HUES64 (cell line): ENCODE results near the gene COL13A1.

Experiments used
- H3K27ac ChIP-seq: 2 replicates; pipeline ENCODE4 v1.7.0; 2013; ENCODE audit warnings: low read depth, low read length, inconsistent platforms
- H3K27me3 ChIP-seq: 2 replicates; pipeline ENCODE4 v1.6.1; 2013; ENCODE audit warnings: mild to moderate bottlenecking, low read length; ENCODE audit not compliant: insufficient read depth
- H3K36me3 ChIP-seq: 2 replicates; pipeline ENCODE4 v1.6.1; 2013; ENCODE audit warnings: mild to moderate bottlenecking, low read length; ENCODE audit not compliant: insufficient read depth
- H3K4me1 ChIP-seq: 2 replicates; pipeline ENCODE4 v1.6.1; 2013; ENCODE audit warnings: mild to moderate bottlenecking, low read length, moderate library complexity; ENCODE audit not compliant: insufficient read depth
- H3K4me3 ChIP-seq: 2 replicates; pipeline ENCODE4 v1.5.1; 2013; ENCODE audit warnings: mild to moderate bottlenecking, low read length, moderate library complexity
- H3K9ac ChIP-seq: 2 replicates; pipeline ENCODE4 v1.6.1; 2013; ENCODE audit warnings: mild to moderate bottlenecking, low read depth, low read length
- H3K9me3 ChIP-seq: 2 replicates; pipeline ENCODE4 v1.6.1; 2013; ENCODE audit warnings: low read depth, low read length; ENCODE audit not compliant: insufficient read depth
- WGBS: fragments of 150-250, 120-280 bp; methylation state at CpG from one replicate; pipeline ENCODE4 v1.1.7; 2013; ENCODE audit warnings: missing lambda C conversion rate; 5-methylcytosine and 5-hydroxymethylcytosine counted together

COL13A1 gene

DNA sequence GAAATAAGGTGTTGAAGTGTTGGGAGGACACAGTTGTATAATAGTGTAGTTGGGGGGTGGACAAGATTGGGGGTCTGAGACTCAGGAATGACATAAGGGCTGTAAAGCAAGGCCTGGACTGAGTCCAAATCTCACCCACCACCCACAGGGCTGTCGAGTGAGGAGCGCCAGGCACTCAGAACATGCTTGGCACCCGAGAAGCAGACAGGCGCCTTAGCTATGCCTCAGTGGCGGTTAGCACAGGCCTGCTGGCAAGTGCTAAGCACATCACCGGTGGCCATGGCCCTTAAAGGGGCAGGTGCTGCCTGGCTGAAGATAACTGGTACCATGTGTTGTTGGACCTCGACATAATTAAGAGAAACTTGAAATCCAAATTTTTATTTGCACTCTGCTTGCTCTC is 90.7 kb downstream of the COL13A1 start:
- H3K27me3 ChIP-seq: no peaks in the 10 kb centered on the region
- no peaks in the 10 kb centered on the region for H3K9me3 ChIP-seq
- H3K4me1 ChIP-seq: peaks cover 10% of the 10 kb centered on the region; the same call in 1 of the 2 replicates
- 96% methylated on average over 7 of the region's 7 CpGs for WGBS
- no peak overlapping the region for H3K27ac ChIP-seq
- no peak overlapping the region for H3K4me3 ChIP-seq
- no peaks in the 10 kb centered on the region for H3K36me3 ChIP-seq
- no peak overlapping the region for H3K9ac ChIP-seq

DNA sequence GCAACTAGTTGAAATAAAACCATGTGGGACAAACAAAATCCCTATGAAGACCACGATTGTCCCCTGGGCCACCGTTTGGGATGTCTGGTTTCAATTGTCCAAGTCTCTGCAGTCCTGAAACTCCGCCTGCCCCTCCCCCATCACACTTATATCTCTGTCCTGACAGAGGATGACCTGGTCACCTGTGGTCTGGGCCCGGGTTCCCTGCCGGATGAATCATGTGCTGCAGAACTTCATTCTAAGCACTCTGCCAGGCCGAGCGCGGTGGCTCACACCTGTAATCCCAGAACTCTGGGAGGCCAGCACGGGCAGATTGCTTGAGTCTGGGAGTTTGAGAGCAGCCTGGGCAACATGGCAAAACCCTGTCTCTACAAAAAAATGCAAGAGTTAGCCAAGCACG is 91.1 kb downstream of the COL13A1 start:
- no peaks in the 10 kb centered on the region for H3K36me3 ChIP-seq
- H3K27ac ChIP-seq: no peak overlapping the region
- H3K4me3 ChIP-seq: no peak overlapping the region
- no peaks in the 10 kb centered on the region for H3K27me3 ChIP-seq
- WGBS: 90% methylated on average over 10 of the region's 10 CpGs
- H3K9me3 ChIP-seq: no peaks in the 10 kb centered on the region
- peaks cover 10% of the 10 kb centered on the region; the same call in 1 of the 2 replicates for H3K4me1 ChIP-seq
- H3K9ac ChIP-seq: no peak overlapping the region

DNA sequence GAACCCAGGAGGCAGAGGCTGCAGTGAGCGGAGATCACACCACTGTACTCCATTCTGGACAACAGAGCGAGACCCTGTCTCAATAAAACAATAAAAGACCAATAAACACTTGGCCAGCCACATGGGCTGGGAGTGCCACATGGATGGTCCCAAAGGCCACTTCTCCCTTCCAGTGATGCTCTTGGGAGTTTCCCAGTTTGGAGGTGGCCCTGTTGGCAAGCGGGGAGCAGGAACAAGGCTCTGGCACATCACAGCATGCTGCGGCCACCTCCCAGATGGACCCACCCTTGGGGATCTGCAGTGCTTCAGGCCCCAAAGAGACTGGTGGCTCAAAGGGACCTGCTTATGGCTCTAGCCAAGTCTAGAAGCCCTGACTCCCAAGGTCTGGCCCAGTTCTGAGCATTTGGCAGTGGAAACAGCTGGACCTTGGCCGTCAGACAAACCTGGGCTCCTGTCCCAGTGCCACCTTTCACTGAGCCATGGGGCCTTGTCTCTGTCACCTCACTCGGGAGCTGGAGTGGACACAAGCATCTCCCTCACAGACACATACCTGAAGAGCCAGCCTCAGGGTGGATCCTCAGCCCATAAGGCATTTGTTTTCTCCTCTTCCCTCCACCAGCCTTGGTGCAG is 91.7 kb downstream of the COL13A1 start:
- Histone ChIP-seq H3K27me3 (no peaks in the 10 kb centered on the region), H3K36me3 (no peaks in the 10 kb centered on the region), H3K27ac (no peak overlapping the region), H3K4me1 (peaks cover 10% of the 10 kb centered on the region; the same call in 1 of the 2 replicates), H3K4me3 (no peak overlapping the region), H3K9ac (no peak overlapping the region), H3K9me3 (no peaks in the 10 kb centered on the region)
- 88% methylated on average over 6 of the region's 6 CpGs for WGBS

DNA sequence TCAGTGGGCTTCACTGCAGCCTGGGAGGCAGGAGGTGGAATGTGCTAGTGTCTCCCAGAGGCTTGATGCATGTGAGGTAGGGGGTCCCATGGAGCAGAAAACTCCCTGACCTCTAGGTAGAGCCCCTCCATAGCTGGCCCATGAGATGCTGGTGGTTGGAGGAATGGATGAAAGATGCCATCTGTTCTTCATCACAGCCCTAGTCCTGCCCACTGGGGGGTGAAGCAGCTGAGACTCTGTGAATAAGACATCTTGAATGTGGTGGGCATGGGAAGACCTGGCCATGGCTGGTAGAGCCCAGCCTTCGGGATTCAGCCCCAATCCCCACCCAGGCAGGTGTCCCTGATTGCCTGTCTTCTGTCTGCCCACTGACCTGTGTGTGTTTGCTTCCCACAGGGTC is 92.5 kb downstream of the COL13A1 start:
- Histone ChIP-seq H3K4me3 (no peak overlapping the region), H3K27me3 (no peaks in the 10 kb centered on the region), H3K9ac (no peak overlapping the region), H3K9me3 (no peaks in the 10 kb centered on the region), H3K27ac (no peak overlapping the region), H3K4me1 (peaks cover 10% of the 10 kb centered on the region; the same call in 1 of the 2 replicates), H3K36me3 (no peaks in the 10 kb centered on the region)
- WGBS: 93% methylated on average over 1 of the region's 1 CpG

DNA sequence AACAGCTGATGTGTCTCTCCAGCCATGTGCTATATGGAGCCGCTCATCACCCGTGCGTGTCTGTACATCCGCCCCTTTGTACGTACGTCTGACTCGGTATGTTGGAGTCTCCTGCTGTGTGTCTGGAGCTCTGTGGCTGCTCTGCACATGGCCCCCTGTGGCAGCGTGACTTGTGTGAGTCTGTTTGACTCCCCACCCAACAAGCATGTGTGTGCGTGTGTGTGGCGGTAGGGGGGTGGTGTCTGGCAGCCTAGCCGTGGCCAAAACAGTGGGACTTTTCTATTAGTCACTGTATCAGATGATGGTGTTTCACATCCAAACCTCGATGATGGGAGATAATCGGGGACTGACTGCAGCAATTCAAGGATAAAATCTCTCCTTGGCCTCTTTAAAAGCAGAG is 94.1 kb downstream of the COL13A1 start:
- Histone ChIP-seq H3K36me3 (no peaks in the 10 kb centered on the region), H3K27me3 (no peaks in the 10 kb centered on the region), H3K4me1 (peaks cover 22% of the 10 kb centered on the region; the same call in 1 of the 2 replicates), H3K27ac (no peak overlapping the region), H3K9ac (no peak overlapping the region), H3K9me3 (no peaks in the 10 kb centered on the region), H3K4me3 (no peak overlapping the region)
- WGBS: 95% methylated on average over 13 of the region's 13 CpGs

DNA sequence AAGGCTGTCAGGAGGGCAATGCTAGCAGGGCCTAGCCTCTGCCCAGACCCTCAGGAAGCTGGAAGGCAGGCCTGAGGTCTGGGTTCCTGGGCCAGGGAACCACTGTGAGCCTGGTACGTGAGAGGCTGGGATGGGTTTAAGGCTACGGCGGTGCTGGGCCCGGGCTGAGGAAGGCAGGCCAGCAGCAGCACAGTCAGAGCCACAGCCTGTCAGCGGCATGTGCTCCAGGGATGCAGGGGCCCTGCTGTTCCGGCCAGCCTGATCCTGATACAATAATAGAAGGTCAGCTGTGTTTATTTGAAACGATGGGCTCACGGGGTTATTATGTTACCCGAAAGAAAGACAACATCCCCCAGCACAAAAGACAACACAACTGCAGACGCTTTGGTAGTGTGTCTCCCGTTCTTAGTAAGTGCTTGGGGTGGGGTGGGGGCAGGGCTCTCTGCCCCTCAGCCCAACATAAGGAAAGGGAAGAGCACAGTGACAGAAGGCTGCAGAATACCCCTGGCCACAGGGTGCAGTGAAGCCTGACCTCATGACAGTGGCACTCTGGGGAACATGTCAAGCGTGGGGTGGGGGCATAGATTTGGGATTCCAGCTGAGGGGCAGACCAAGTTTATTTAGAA is 95.0 kb downstream of the COL13A1 start:
- H3K27me3 ChIP-seq: no peaks in the 10 kb centered on the region
- peaks cover 23% of the 10 kb centered on the region for H3K4me1 ChIP-seq
- H3K36me3 ChIP-seq: no peaks in the 10 kb centered on the region
- no peak overlapping the region for H3K9ac ChIP-seq
- no peaks in the 10 kb centered on the region for H3K9me3 ChIP-seq
- no peak overlapping the region for H3K27ac ChIP-seq
- WGBS: 66% methylated on average over 9 of the region's 12 CpGs
- no peak overlapping the region for H3K4me3 ChIP-seq

DNA sequence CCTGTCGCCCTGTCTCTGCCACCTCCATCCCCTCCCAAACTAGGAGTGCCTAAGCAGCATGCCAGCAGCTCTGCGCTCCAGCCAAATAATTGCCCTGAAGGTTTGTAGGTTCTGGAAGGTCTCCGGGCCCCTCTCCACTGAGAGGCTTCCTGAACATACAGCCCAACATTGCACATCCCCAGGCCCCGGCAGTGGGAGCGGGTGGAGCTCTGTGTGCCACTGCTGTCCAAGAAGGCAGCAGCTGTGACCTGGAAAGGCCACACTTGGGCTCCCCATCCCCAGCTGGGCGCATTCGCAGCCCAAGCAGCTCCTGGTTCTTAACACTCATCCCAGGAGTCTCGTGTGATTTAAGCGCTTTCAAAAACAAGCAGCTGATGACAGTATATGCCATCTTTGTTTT is 95.7 kb downstream of the COL13A1 start:
- Histone ChIP-seq H3K27me3 (no peaks in the 10 kb centered on the region), H3K9ac (no peak overlapping the region), H3K4me3 (no peak overlapping the region), H3K9me3 (no peaks in the 10 kb centered on the region), H3K4me1 (peaks cover 30% of the 10 kb centered on the region), H3K27ac (no peak overlapping the region), H3K36me3 (no peaks in the 10 kb centered on the region)
- 93% methylated on average over 9 of the region's 9 CpGs for WGBS

DNA sequence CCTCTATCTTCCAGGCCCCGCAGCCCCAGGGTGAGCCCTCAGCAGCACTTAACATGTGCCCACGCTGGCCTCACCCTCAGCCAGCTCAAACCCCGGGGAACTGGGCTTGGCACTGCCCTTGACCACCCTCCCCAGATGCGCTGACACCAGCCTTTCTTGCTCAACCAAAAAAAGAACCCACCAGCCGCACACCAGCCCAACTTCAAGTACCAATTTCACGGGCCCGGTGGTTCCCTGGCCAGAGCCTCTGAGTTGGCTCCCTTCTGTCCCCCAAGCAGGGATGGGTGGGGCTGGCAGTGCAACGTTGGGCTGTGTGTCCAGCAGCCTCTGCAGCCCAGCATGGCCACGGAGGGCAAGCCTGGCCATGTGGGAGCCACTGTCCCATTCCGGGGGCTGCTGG is 96.3 kb downstream of the COL13A1 start:
- no peaks in the 10 kb centered on the region for H3K36me3 ChIP-seq
- no peak overlapping the region for H3K27ac ChIP-seq
- H3K27me3 ChIP-seq: no peaks in the 10 kb centered on the region
- H3K4me1 ChIP-seq: peaks cover 32% of the 10 kb centered on the region
- H3K9ac ChIP-seq: no peak overlapping the region
- H3K4me3 ChIP-seq: no peak overlapping the region
- no peaks in the 10 kb centered on the region for H3K9me3 ChIP-seq
- 94% methylated on average over 10 of the region's 10 CpGs for WGBS

DNA sequence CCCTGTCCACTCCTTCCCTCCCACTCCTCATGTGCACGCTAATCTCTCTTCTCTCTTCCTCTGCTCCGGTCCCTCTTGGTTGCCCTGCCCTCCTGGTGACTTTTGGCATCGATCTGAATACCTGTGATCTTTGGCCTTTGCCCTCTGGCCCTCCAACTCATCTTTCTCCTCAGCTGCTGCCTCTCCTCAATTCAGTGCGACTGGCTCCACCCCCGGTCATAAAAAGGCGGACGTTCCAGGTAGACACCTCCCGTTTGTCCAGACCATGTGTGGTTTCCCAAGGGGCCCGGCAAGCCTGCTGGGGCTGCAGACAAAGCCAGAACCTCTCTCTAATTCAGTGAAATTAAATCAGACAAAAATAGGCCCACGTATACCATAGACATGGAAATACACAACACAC is 96.8 kb downstream of the COL13A1 start:
- Histone ChIP-seq H3K27me3 (no peaks in the 10 kb centered on the region), H3K4me3 (no peak overlapping the region), H3K27ac (no peak overlapping the region), H3K36me3 (no peaks in the 10 kb centered on the region), H3K9me3 (no peaks in the 10 kb centered on the region), H3K9ac (no peak overlapping the region), H3K4me1 (peaks cover 32% of the 10 kb centered on the region)
- WGBS: 82% methylated on average over 10 of the region's 10 CpGs

DNA sequence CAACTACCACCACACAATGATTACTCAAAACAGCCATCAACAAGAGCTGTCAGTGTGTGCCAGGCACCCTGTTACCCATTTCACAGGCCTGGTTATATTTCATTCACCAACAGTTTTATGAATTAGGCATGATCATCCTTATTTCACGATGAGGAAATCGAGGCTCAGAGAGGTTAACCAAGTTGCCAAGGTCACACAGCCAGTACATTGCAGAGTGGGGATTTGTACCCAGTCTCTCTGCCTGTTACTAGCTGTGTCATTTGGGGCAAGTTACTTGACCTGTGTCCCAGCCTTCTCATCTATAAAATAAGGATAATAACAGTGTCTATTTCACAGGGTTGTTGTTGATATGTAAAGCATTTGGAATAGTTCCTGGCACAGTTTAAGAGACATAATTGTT is 97.2 kb downstream of the COL13A1 start:
- H3K9me3 ChIP-seq: no peaks in the 10 kb centered on the region
- no peak overlapping the region for H3K4me3 ChIP-seq
- no peaks in the 10 kb centered on the region for H3K36me3 ChIP-seq
- peaks cover 32% of the 10 kb centered on the region for H3K4me1 ChIP-seq
- WGBS: 93% methylated on average over 2 of the region's 2 CpGs
- H3K27ac ChIP-seq: no peak overlapping the region
- H3K9ac ChIP-seq: no peak overlapping the region
- no peaks in the 10 kb centered on the region for H3K27me3 ChIP-seq

DNA sequence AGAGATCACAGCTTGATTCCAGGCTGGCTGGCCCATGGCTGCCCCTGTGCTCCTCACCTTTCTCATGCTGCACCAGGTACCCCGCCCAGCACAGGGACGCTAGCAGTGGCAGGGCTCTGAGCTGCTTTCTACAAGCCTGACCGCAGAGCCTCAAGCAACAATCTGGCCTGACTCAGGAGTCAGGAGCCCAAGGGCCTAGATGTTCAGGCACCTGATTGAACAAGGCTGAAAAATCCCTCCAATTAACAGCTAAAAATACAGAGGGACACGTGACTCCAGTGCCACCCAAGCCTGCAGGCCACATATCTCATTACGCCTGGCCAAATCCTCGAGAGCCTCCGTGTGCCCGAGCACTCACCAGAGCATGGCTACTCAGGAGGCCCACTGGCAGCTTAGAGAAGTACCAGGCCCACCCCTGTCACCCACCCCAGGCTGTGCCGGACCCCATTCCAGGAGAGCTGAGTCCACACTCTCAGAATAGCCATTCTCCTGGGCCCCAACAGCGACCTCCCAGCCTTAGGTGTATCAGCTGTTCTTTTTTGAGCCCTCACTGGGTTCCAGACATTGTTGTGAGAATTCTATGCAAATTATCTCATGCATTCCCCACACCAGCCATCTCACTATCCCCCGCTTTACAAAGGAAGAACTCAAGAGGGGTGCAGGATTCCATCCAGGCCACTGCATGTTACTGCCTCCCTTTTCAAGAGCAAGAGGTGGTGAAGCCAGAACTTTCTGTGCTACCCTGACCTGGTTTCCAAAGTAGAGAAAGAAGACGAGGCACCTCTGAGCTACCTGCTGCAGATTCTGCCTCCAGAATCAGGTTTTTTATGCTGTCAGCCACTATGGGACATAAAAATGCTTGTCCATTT is 98.3 kb downstream of the COL13A1 start:
- no peak overlapping the region for H3K9ac ChIP-seq
- no peak overlapping the region for H3K4me3 ChIP-seq
- 77% methylated on average over 12 of the region's 12 CpGs for WGBS
- no peak overlapping the region for H3K27ac ChIP-seq
- no peaks in the 10 kb centered on the region for H3K36me3 ChIP-seq
- no peaks in the 10 kb centered on the region for H3K9me3 ChIP-seq
- H3K27me3 ChIP-seq: no peaks in the 10 kb centered on the region
- H3K4me1 ChIP-seq: peaks cover 32% of the 10 kb centered on the region
